ENCODE data around the gene PTPRD. TPM values are rescaled to one million over a fixed set of nuclear protein-coding genes. Genes with fewer than 3 reads are reported as not detected.

PTPRD gene
- total RNA-seq, 2 experiments from 2014 or later: 0.03 TPM; not detected in 1

GRCh38 chr9:8457055-8457454 is 2155.7 kb downstream of the PTPRD start:
- Histone ChIP-seq H4K20me1 (ENCODE audit: insufficient read depth, low read length) (no peaks in the 10 kb centered on the region), H3K79me2 (ENCODE audit: insufficient read depth, low read depth, low read length) (no peaks in the 10 kb centered on the region), H3K4me2 (ENCODE audit: low read length) (no peak overlapping the region), H3K4me3 (ENCODE audit: low read depth, low read length, poor library complexity, severe bottlenecking) (no peak overlapping the region), H3K27ac (ENCODE audit: low read depth, low read length, poor library complexity, severe bottlenecking) (no peak overlapping the region), H3K4me1 (ENCODE audit: insufficient read depth, low read length, poor library complexity, severe bottlenecking) (no peaks in the 10 kb centered on the region), H3K9me3 (ENCODE audit: low read length) (no peaks in the 10 kb centered on the region), H3K36me3 (ENCODE audit: insufficient read depth, low read length) (no peaks in the 10 kb centered on the region), H2AFZ (ENCODE audit: low read length) (no peak overlapping the region), H3K9me2 (ENCODE audit: insufficient read depth, low read length) (no peaks in the 10 kb centered on the region)
- ChIA-PET POLR2A (no interaction called here), CTCF (ENCODE audit: unreplicated experiment) (no interaction called here)
- BruUV-seq (replicated peaks): no TSS peak
- no peak for DNase-seq (ENCODE audit: low spot score)
- intact Hi-C loops (cut with micrococcal nuclease; ENCODE audit: unreplicated experiment): no loop called here
- no peak for TF ChIP-seq CTCF (conservative IDR thresholded peaks at IDR 0.05; ENCODE audit: low read length)
- no peak for TF ChIP-seq EZH2phosphoT487 (IDR thresholded peaks at IDR 0.05; ENCODE audit: borderline replicate concordance, low read depth, low read length)

GRCh38 chr9:8456344-8456743 is 2156.5 kb downstream of the PTPRD start:
- no peaks in the 10 kb centered on the region for H3K9me3 ChIP-seq (ENCODE audit: low read length)
- BruUV-seq (replicated peaks): no TSS peak
- H4K20me1 ChIP-seq (ENCODE audit: insufficient read depth, low read length): no peaks in the 10 kb centered on the region
- H3K9me2 ChIP-seq (ENCODE audit: insufficient read depth, low read length): no peaks in the 10 kb centered on the region
- no peak for DNase-seq (ENCODE audit: low spot score)
- ChIA-PET POLR2A (no interaction called here), CTCF (ENCODE audit: unreplicated experiment) (no interaction called here)
- H3K4me1 ChIP-seq (ENCODE audit: insufficient read depth, low read length, poor library complexity, severe bottlenecking): no peaks in the 10 kb centered on the region
- no peaks in the 10 kb centered on the region for H3K36me3 ChIP-seq (ENCODE audit: insufficient read depth, low read length)
- no peak overlapping the region for H3K4me3 ChIP-seq (ENCODE audit: low read depth, low read length, poor library complexity, severe bottlenecking)
- no peak overlapping the region for H3K4me2 ChIP-seq (ENCODE audit: low read length)
- no peak overlapping the region for H3K27ac ChIP-seq (ENCODE audit: low read depth, low read length, poor library complexity, severe bottlenecking)
- no peaks in the 10 kb centered on the region for H3K79me2 ChIP-seq (ENCODE audit: insufficient read depth, low read depth, low read length)
- TF ChIP-seq EZH2phosphoT487 (IDR thresholded peaks at IDR 0.05; ENCODE audit: borderline replicate concordance, low read depth, low read length) (no peak), CTCF (conservative IDR thresholded peaks at IDR 0.05; ENCODE audit: low read length) (no peak)
- intact Hi-C loops (cut with micrococcal nuclease; ENCODE audit: unreplicated experiment): no loop called here
- no peak overlapping the region for H2AFZ ChIP-seq (ENCODE audit: low read length)

- H4K20me1 ChIP-seq (ENCODE audit: insufficient read depth, low read length): no peaks in the 10 kb centered on the region
- BruUV-seq (replicated peaks): no TSS peak
- no peaks in the 10 kb centered on the region for H3K36me3 ChIP-seq (ENCODE audit: insufficient read depth, low read length)
- H3K4me1 ChIP-seq (ENCODE audit: insufficient read depth, low read length, poor library complexity, severe bottlenecking): no peaks in the 10 kb centered on the region
- H3K9me2 ChIP-seq (ENCODE audit: insufficient read depth, low read length): no peaks in the 10 kb centered on the region
- H3K79me2 ChIP-seq (ENCODE audit: insufficient read depth, low read depth, low read length): no peaks in the 10 kb centered on the region
- no peak overlapping the region for H2AFZ ChIP-seq (ENCODE audit: low read length)
- H3K27ac ChIP-seq (ENCODE audit: low read depth, low read length, poor library complexity, severe bottlenecking): no peak overlapping the region
- no peaks in the 10 kb centered on the region for H3K9me3 ChIP-seq (ENCODE audit: low read length)
- no peak overlapping the region for H3K4me3 ChIP-seq (ENCODE audit: low read depth, low read length, poor library complexity, severe bottlenecking)
- intact Hi-C loops (cut with micrococcal nuclease; ENCODE audit: unreplicated experiment): no loop called here
- TF ChIP-seq CTCF (conservative IDR thresholded peaks at IDR 0.05; ENCODE audit: low read length): no peak
- no peak for TF ChIP-seq EZH2phosphoT487 (IDR thresholded peaks at IDR 0.05; ENCODE audit: borderline replicate concordance, low read depth, low read length)
- ChIA-PET POLR2A (interaction anchor here (0.7 kb wide), 2 partner anchors 198 to 558 kb away, joined by 3 read pairs; no protein-coding TSS in a partner anchor), CTCF (ENCODE audit: unreplicated experiment) (no interaction called here)
- H3K4me2 ChIP-seq (ENCODE audit: low read length): no peak overlapping the region
- no peak for DNase-seq (ENCODE audit: low spot score)
Measured at GRCh38 chr9:8450810-8451545, 2161.8 kb downstream of the PTPRD start.

Data from OCI-LY7 (cell line).